Gastroesophageal sphincter (tissue), 4 donors: Measurements from ENCODE around the gene PRR5L. TPM values are rescaled to one million over a fixed set of nuclear protein-coding genes. Genes with fewer than 3 reads are reported as not detected.
A peak's percentile ranks its signal among the peaks of the same experiment; 100 is the strongest.

ENCODE experiments used
- ATAC-seq: fragments of 150-250 bp; one replicate; pipeline ENCODE4 v1.9.1; 2016; ENCODE audit warnings: mild to moderate bottlenecking, moderate library complexity
- H3K27ac ChIP-seq, 4 donors: fragments of 200-600 bp; sonication (generic) in 3 of 4; 1 replicate in 3 of 4; 2 replicates in 1 of 4; pipeline ENCODE4 v1.5.1; 2016 to 2019
- H3K27me3 ChIP-seq: fragments of 200-600 bp; sonication (generic); one replicate; pipeline ENCODE4 v1.5.1; 2019
- H3K36me3 ChIP-seq, 2 donors: fragments of 200-600 bp; sonication (generic); one replicate each; pipeline ENCODE4 v1.5.1; 2019; ENCODE audit warnings: control low read depth in 1 of 2
- H3K4me1 ChIP-seq, 3 donors: fragments of 200-600 bp; sonication (generic); 1 replicate in 2 of 3; 2 replicates in 1 of 3; pipeline ENCODE4 v1.5.1; 2016 to 2019; ENCODE audit warnings: control low read depth in 2 of 3
- H3K4me3 ChIP-seq, 2 donors: fragments of 200-600 bp; sonication (generic); one replicate each; pipeline ENCODE4 v1.5.1; 2019; ENCODE audit warnings: mild to moderate bottlenecking in 1 of 2, moderate library complexity in 1 of 2
- H3K9me3 ChIP-seq, 3 donors: fragments of 200-600 bp; sonication (generic); one replicate each; pipeline ENCODE4 v1.5.1; 2017 to 2019; ENCODE audit warnings: control low read depth in 2 of 3
- CTCF ChIP-seq, 4 experiments: fragments of 200-600 bp in 2 of 4; fragments of 450-650 bp in 2 of 4; sonication (generic) in 1 of 4; IDR thresholded peaks; one replicate each; pipeline ENCODE4 v1.5.1; 2017 to 2019; ENCODE audit warnings: antibody characterized with exemption in 4 of 4, mild to moderate bottlenecking in 2 of 4, moderate library complexity in 2 of 4
- EP300 ChIP-seq: sonication (generic); formaldehyde crosslinking; IDR thresholded peaks from one replicate; pipeline ENCODE4 v1.6.1; 2017; ENCODE audit warnings: antibody characterized with exemption, mild to moderate bottlenecking
- POLR2A ChIP-seq, 2 donors: fragments of 450-650 bp; IDR thresholded peaks; one replicate each; pipeline ENCODE4 v1.6.1; 2017; ENCODE audit warnings: antibody characterized with exemption in 2 of 2, mild to moderate bottlenecking in 2 of 2, moderate library complexity in 1 of 2
- POLR2AphosphoS5 ChIP-seq: sonication (generic); formaldehyde crosslinking; IDR thresholded peaks from one replicate; pipeline ENCODE4 v1.6.1; 2017; ENCODE audit warnings: antibody characterized with exemption
- WGBS, 2 donors: methylation state at CpG; one replicate each; pipeline ENCODE4 v1.1.5; 2018; ENCODE audit warnings: low coverage in 1 of 2; 5-methylcytosine and 5-hydroxymethylcytosine counted together
- total RNA-seq, 4 donors: library from RNA; depleted of rRNA; stranded (reverse); fragments of >200 nt; gene quantifications; one replicate each; pipeline ENCODE4 v1.1.0, GENCODE V29; 2016

PRR5L gene
- total RNA-seq, 4 donors from 2014 or later: 2.8 to 9.7 (median 7.5) TPM

GRCh38 chr11:36469881-36470802 lies 174.1 kb downstream of the PRR5L start:
- WGBS, 2 donors: 35 to 65% methylated on average over 4 to 5 of the region's 5 CpGs

GRCh38 chr11:36471577-36471976 lies 175.5 kb downstream of the PRR5L start:
- no peak overlapping the region for H3K4me3 ChIP-seq
- 80% methylated on average over 1 of the region's 1 CpG for WGBS, 2 donors

More at GRCh38 chr11:36469881-36470802, 174.1 kb downstream of the PRR5L start:
- Histone ChIP-seq H3K27me3 (no peaks in the 10 kb centered on the region), H3K4me1 (peaks cover 0 to 7% (median 0%) of the 10 kb centered on the region in 3 donors), H3K36me3 (peaks cover 0 to 4% of the 10 kb centered on the region in 2 donors), H3K27ac (no peak overlapping the region), H3K9me3 (no peaks in the 10 kb centered on the region), H3K4me3 (no peak overlapping the region)
- ATAC-seq: no peak
- TF ChIP-seq POLR2A (IDR thresholded peaks at IDR 0.05) (no peak), CTCF (IDR thresholded peaks at IDR 0.05) (no peak), POLR2AphosphoS5 (no peak), EP300 (no peak)

GRCh38 chr11:36475192-36475591 lies 179.1 kb downstream of the PRR5L start:
- Histone ChIP-seq H3K27ac (no peak overlapping the region), H3K36me3 (peaks cover 0 to 4% of the 10 kb centered on the region in 2 donors), H3K27me3 (no peaks in the 10 kb centered on the region), H3K4me3 (no peak overlapping the region), H3K9me3 (no peaks in the 10 kb centered on the region), H3K4me1 (peaks cover 0 to 4% (median 0%) of the 10 kb centered on the region in 3 donors)
- WGBS, 2 donors: 56 to 64% methylated on average over 1 of the region's 1 CpG
- ATAC-seq: no peak
- no peak for TF ChIP-seq POLR2AphosphoS5
- TF ChIP-seq CTCF (IDR thresholded peaks at IDR 0.05): no peak
- no peak for TF ChIP-seq EP300
- no peak for TF ChIP-seq POLR2A (IDR thresholded peaks at IDR 0.05)

More at GRCh38 chr11:36471577-36471976, 175.5 kb downstream of the PRR5L start:
- H3K36me3 ChIP-seq: peaks cover 0 to 4% of the 10 kb centered on the region in 2 donors
- ATAC-seq: no peak
- no peak for TF ChIP-seq EP300
- TF ChIP-seq CTCF (IDR thresholded peaks at IDR 0.05): no peak
- no peaks in the 10 kb centered on the region for H3K9me3 ChIP-seq
- H3K4me1 ChIP-seq: peaks cover 0 to 7% (median 0%) of the 10 kb centered on the region in 3 donors
- H3K27ac ChIP-seq: no peak overlapping the region
- H3K27me3 ChIP-seq: no peaks in the 10 kb centered on the region

GRCh38 chr11:36478700-36479329 lies 182.7 kb downstream of the PRR5L start:
- Histone ChIP-seq H3K36me3 (peaks cover 0 to 8% of the 10 kb centered on the region in 2 donors), H3K4me3 (no peak overlapping the region), H3K9me3 (no peaks in the 10 kb centered on the region), H3K4me1 (no peaks in the 10 kb centered on the region), H3K27ac (no peak overlapping the region), H3K27me3 (no peaks in the 10 kb centered on the region)
- 46 to 54% methylated on average over 2 of the region's 2 CpGs for WGBS, 2 donors
- no peak for TF ChIP-seq EP300
- no peak for TF ChIP-seq POLR2AphosphoS5
- TF ChIP-seq CTCF (IDR thresholded peaks at IDR 0.05): peak in 2 of 4 experiments; percentile 39 to 44
- no peak for TF ChIP-seq POLR2A (IDR thresholded peaks at IDR 0.05)
- ATAC-seq: no peak
